ENCODE results near the gene ZYG11A.

- no peak for TF ChIP-seq CTCF (IDR thresholded peaks at IDR 0.05; ENCODE audit: insufficient read depth, low read length, poor library complexity, severe bottlenecking)
- no peak for TF ChIP-seq EZH2phosphoT487 (conservative IDR thresholded peaks at IDR 0.05; ENCODE audit: low read length)
These were observed 73.8 kb downstream of the ZYG11A start for GRCh38 chr1:52916241-52916975.

All from SU-DHL-6 (cell line).